Measurements from ENCODE around the gene HLX. TPM values are rescaled to one million over a fixed set of nuclear protein-coding genes. Genes with fewer than 3 reads are reported as not detected.
A peak's percentile ranks its signal among the peaks of the same experiment; 100 is the strongest.

The HLX gene
- total and polyA plus RNA-seq, 11 donors: 3.3 to 14.8 (median 6.7) TPM

GRCh38 chr1:220882061-220882891 lies 3.0 kb downstream of the HLX start:
- H3K9me3 ChIP-seq: no peaks in the 10 kb centered on the region
- peak overlapping the region; percentile 6 to 99 (median 94) for H3K27ac ChIP-seq
- DNase-seq (peak in 3 of 5 donors; percentile 42 to 71 (median 65)), ATAC-seq (no peak)
- peaks cover under 1 to 58% (median 26%) of the 10 kb centered on the region in 12 donors for H3K4me1 ChIP-seq
- intact Hi-C loops (cut with DNase I): loop anchor here in 4 of 10 donors (5.0 to 10.0 kb wide), 6 partner anchors 150 to 1573 kb away; no protein-coding TSS in a partner anchor
- 49 to 63% (median 54%) methylated on average over 31 to 34 of the region's 34 CpGs for WGBS, 4 donors
- TF ChIP-seq POLR2A (IDR thresholded peaks at IDR 0.05): no peak
- TF ChIP-seq CTCF (IDR thresholded peaks at IDR 0.05): peak in 7 of 12 donors; percentile 22 to 53 (median 33)
- peaks cover 0 to 64% (median 4%) of the 10 kb centered on the region in 9 donors for H3K27me3 ChIP-seq
- H3K4me3 ChIP-seq: peak overlapping the region in 11 of 12 donors; percentile 7 to 99 (median 94)
- peaks cover 0 to 41% (median 31%) of the 10 kb centered on the region in 9 donors for H3K36me3 ChIP-seq

GRCh38 chr1:220884109-220884980 lies 5.1 kb downstream of the HLX start:
- peak in 1 of 5 donors; percentile 38 for DNase-seq
- 61 to 76% (median 70%) methylated on average over 43 to 59 of the region's 59 CpGs for WGBS, 4 donors
- H3K27me3 ChIP-seq: peaks cover 0 to 79% (median 14%) of the 10 kb centered on the region in 9 donors
- TF ChIP-seq CTCF (IDR thresholded peaks at IDR 0.05) (no peak), POLR2A (IDR thresholded peaks at IDR 0.05) (no peak)
- peak overlapping the region in 7 of 12 donors; percentile 3 to 30 (median 15) for H3K4me3 ChIP-seq
- intact Hi-C loops (cut with DNase I): loop anchor here in 4 of 10 donors (5.0 to 10.0 kb wide), 6 partner anchors 148 to 1570 kb away; no protein-coding TSS in a partner anchor
- H3K4me1 ChIP-seq: peaks cover 0 to 50% (median 17%) of the 10 kb centered on the region in 12 donors
- H3K27ac ChIP-seq: peak overlapping the region in 1 of 12 donors; percentile 97
- peaks cover 0 to 41% (median 31%) of the 10 kb centered on the region in 9 donors for H3K36me3 ChIP-seq
- H3K9me3 ChIP-seq: no peaks in the 10 kb centered on the region
- peak in 1 of 4 donors; percentile 19 for ATAC-seq

GRCh38 chr1:220884981-220885918 lies 6.0 kb downstream of the HLX start:
- Histone ChIP-seq H3K4me1 (peaks cover 0 to 44% (median 13%) of the 10 kb centered on the region in 12 donors), H3K27me3 (peaks cover 3 to 79% (median 23%) of the 10 kb centered on the region in 9 donors), H3K36me3 (peaks cover 0 to 41% (median 31%) of the 10 kb centered on the region in 9 donors), H3K27ac (peak overlapping the region in 1 of 12 donors; percentile 97), H3K4me3 (no peak overlapping the region), H3K9me3 (no peaks in the 10 kb centered on the region)
- intact Hi-C loops (cut with DNase I): loop anchor here in 4 of 10 donors (5.0 to 10.0 kb wide), 6 partner anchors 147 to 1570 kb away; no protein-coding TSS in a partner anchor
- 91 to 93% (median 92%) methylated on average over 19 of the region's 19 CpGs for WGBS, 4 donors
- TF ChIP-seq POLR2A (IDR thresholded peaks at IDR 0.05) (no peak), CTCF (IDR thresholded peaks at IDR 0.05) (no peak)
- ATAC-seq (no peak), DNase-seq (no peak)
